Measurements from ENCODE around the gene NINL.
"Not testable (repeated sequence)": the region's sequence is repeated elsewhere in the genome, so short reads cannot be mapped to it uniquely, and the experiment has no call there.

Gene NINL

GRCh38 chr20:25552977-25553376 lies 32.4 kb downstream of the NINL start:
- no peak for DNase-seq (ENCODE audit: low spot score)

GRCh38 chr20:25551413-25552215 lies 33.7 kb downstream of the NINL start:
- DNase-seq (ENCODE audit: low spot score): no peak

GRCh38 chr20:25550645-25551337 lies 34.5 kb downstream of the NINL start:
- not testable (repeated sequence) for DNase-seq (ENCODE audit: low spot score)

- DNase-seq (ENCODE audit: low spot score): no peak
Measured at GRCh38 chr20:25549843-25550477, 35.4 kb downstream of the NINL start.

GRCh38 chr20:25549172-25549773 lies 36.1 kb downstream of the NINL start:
- no peak for DNase-seq (ENCODE audit: low spot score)

- DNase-seq (ENCODE audit: low spot score): no peak
Measured at GRCh38 chr20:25548613-25549086, 36.7 kb downstream of the NINL start.

- no peak for DNase-seq (ENCODE audit: low spot score)
Measured at GRCh38 chr20:25547999-25548398, 37.3 kb downstream of the NINL start.

- no peak for DNase-seq (ENCODE audit: low spot score)
Measured at GRCh38 chr20:25547063-25547462, 38.3 kb downstream of the NINL start.

- no peak for DNase-seq (ENCODE audit: low spot score)
Measured at GRCh38 chr20:25546048-25546447, 39.3 kb downstream of the NINL start.

- DNase-seq (ENCODE audit: low spot score): no peak
Measured at GRCh38 chr20:25545171-25545570, 40.2 kb downstream of the NINL start.

GRCh38 chr20:25544734-25545133 lies 40.6 kb downstream of the NINL start:
- no peak for DNase-seq (ENCODE audit: low spot score)

GRCh38 chr20:25544311-25544710 lies 41.0 kb downstream of the NINL start:
- DNase-seq (ENCODE audit: low spot score): no peak

- DNase-seq (ENCODE audit: low spot score): no peak
Measured at GRCh38 chr20:25543068-25543467, 42.3 kb downstream of the NINL start.

- DNase-seq (ENCODE audit: low spot score): no peak
Measured at GRCh38 chr20:25541676-25542075, 43.7 kb downstream of the NINL start.

GRCh38 chr20:25539742-25540672 lies 45.3 kb downstream of the NINL start:
- peak; percentile 87 for DNase-seq (ENCODE audit: low spot score)

GRCh38 chr20:25538838-25539665 lies 46.3 kb downstream of the NINL start:
- DNase-seq (ENCODE audit: low spot score): no peak

GRCh38 chr20:25537890-25538289 lies 47.4 kb downstream of the NINL start:
- no peak for DNase-seq (ENCODE audit: low spot score)

- no peak for DNase-seq (ENCODE audit: low spot score)
Measured at GRCh38 chr20:25535762-25536161, 49.6 kb downstream of the NINL start.

GRCh38 chr20:25534845-25535244 lies 50.5 kb downstream of the NINL start:
- no peak for DNase-seq (ENCODE audit: low spot score)

- DNase-seq (ENCODE audit: low spot score): no peak
Measured at GRCh38 chr20:25533920-25534700, 51.2 kb downstream of the NINL start.
